Upper lobe of left lung (tissue), 4 donors: ENCODE data around the gene HINT3.

Experiments used
- EP300 ChIP-seq, 4 donors: sonication (generic); formaldehyde crosslinking; IDR thresholded peaks; one replicate each; pipeline ENCODE4 v1.5.1; 2017; ENCODE audit warnings: antibody characterized with exemption in 4 of 4, control low read depth in 2 of 4
- POLR2A ChIP-seq, 4 donors: fragments of 450-650 bp; IDR thresholded peaks; one replicate each; pipeline ENCODE4 v1.5.1; 2016 to 2017; ENCODE audit warnings: antibody characterized with exemption in 4 of 4, mild to moderate bottlenecking in 2 of 4
- POLR2AphosphoS5 ChIP-seq, 2 donors: sonication (generic); formaldehyde crosslinking; IDR thresholded peaks; one replicate each; pipeline ENCODE4 v1.5.1; 2017; ENCODE audit warnings: antibody characterized with exemption in 2 of 2
- TF ChIP-seq, protein P1 (sequence below), 6 experiments: fragments of 450-650 bp in 4 of 6; fragments of 200-600 bp in 2 of 6; sonication (generic) in 2 of 6; IDR thresholded peaks; one replicate each; pipeline ENCODE4 v1.5.1; 2016 to 2019; ENCODE audit warnings: antibody characterized with exemption in 6 of 6

DNA sequence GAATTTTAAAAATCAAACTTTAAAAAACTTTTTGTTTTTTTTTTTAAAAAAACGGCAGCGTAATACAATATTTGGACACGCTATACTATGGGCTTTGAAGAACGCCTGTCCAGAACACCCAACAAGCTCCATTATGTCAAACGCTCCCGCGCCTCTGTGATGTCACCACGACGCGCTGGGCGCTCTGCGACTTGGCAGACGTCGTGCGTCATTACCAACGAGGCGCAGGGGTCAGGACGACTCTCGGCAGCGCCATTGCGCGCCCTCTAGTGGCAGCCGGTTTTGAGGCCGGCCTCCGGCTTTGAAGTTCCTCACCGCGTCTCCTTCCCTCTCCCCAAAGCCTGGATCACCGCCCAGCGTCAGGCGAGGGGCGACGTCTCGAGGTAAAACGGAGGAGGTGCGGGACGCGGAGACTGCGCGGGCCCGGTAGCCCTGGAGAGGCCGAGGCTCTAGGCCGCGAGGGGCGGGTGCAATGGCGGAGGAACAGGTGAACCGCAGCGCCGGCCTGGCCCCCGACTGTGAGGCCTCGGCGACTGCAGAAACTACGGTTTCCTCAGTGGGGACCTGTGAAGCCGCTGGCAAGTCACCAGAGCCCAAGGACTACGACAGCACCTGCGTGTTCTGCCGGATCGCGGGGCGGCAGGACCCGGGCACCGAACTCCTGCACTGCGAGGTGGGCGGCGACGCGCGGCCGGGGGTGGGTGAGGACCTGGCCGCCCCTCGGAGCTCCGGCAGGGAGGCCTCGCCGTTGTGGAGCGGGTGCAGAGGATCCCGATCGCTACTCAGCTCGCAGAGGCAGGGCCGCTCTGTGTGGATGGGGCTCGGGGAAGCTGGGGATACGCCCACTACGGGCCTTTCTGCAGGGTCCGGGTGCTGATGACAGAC is at the start of gene HINT3:
- peak in 3 of 4 donors; percentile 24 to 77 (median 44) for TF ChIP-seq POLR2A (IDR thresholded peaks at IDR 0.05)
- TF ChIP-seq EP300 (IDR thresholded peaks at IDR 0.05) = peak in 1 of 4 donors; percentile 2
- TF ChIP-seq, protein P1, sequence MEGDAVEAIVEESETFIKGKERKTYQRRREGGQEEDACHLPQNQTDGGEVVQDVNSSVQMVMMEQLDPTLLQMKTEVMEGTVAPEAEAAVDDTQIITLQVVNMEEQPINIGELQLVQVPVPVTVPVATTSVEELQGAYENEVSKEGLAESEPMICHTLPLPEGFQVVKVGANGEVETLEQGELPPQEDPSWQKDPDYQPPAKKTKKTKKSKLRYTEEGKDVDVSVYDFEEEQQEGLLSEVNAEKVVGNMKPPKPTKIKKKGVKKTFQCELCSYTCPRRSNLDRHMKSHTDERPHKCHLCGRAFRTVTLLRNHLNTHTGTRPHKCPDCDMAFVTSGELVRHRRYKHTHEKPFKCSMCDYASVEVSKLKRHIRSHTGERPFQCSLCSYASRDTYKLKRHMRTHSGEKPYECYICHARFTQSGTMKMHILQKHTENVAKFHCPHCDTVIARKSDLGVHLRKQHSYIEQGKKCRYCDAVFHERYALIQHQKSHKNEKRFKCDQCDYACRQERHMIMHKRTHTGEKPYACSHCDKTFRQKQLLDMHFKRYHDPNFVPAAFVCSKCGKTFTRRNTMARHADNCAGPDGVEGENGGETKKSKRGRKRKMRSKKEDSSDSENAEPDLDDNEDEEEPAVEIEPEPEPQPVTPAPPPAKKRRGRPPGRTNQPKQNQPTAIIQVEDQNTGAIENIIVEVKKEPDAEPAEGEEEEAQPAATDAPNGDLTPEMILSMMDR (IDR thresholded peaks at IDR 0.05) = peak; percentile 93 to 99 (median 99)
- TF ChIP-seq POLR2AphosphoS5 (IDR thresholded peaks at IDR 0.05) = peak; percentile 81 to 93
